Adrenal gland (tissue), 5 donors: ENCODE measurements around the gene TRABD.

Experiments used
- CTCF ChIP-seq, 6 experiments: fragments of 450-650 bp in 4 of 6; fragments of 200-600 bp in 2 of 6; sonication (generic) in 1 of 6; IDR thresholded peaks; 1 replicate in 5 of 6; 2 replicates in 1 of 6; pipeline versions ENCODE4 v1.5.1 to v1.8.0; 2016 to 2021; ENCODE audit warnings: antibody characterized with exemption in 6 of 6, mild to moderate bottlenecking in 2 of 6, moderate library complexity in 1 of 6
- POLR2A ChIP-seq, 2 donors: fragments of 450-650 bp; IDR thresholded peaks; one replicate each; pipeline ENCODE4 v1.6.1; 2017; ENCODE audit warnings: antibody characterized with exemption in 2 of 2, mild to moderate bottlenecking in 2 of 2, moderate library complexity in 1 of 2
- donor health status: DM: no; HTN: no; CAD: no.

- TF ChIP-seq CTCF (IDR thresholded peaks at IDR 0.05) (no peak), POLR2A (IDR thresholded peaks at IDR 0.05) (no peak)
Measured at GRCh38 chr22:50208939-50209892, 23.5 kb downstream of the TRABD start.
